Limb (tissue), 2 donors: ENCODE measurements around the gene SURF2.

Experiments
- DNase-seq, 2 donors: peaks; one replicate each; pipeline ENCODE4 v3.0.0-alpha.2; 2016; ENCODE audit errors: extremely low spot score in 2 of 2

SURF2 gene

DNA sequence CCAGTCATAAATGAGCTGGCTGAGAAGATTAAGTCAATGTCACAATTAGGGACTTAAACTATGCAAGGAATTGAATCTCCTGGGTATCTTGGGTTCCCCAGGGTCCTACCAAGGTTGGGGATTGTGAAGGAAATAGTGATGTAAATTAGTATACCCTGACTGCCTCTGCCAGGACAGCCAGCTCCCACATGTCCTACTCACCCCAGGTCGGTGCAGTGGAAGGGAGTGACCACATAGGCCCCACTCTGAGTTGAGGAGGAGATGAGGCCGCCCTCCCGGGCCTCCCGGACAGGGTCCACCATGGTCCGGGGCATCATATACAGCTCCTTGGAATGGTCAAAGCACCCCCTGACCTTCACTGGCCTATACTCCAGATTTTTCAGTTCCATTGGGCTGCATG is 2.8 kb upstream of the SURF2 start:
- DNase-seq: no peak

DNA sequence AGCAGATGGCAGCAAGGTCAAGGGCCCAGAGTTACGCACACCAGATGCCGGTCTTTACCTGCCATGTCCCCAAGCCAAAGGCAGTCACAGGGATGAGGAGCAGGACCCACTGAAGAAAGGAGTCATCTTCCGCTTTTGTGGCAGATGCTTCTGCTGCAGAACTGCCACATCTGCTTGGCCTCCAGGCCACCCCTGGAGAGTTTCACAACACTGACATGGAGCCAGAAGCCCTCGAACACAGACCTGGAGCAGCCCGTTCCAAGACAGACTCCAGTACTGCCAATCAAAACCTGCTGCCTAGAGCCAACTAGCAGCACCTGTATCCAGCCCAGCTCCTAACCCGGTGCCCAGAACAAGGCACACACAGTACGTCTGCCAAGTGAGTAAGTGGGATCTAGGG is 1.6 kb upstream of the SURF2 start:
- DNase-seq: no peak

DNA sequence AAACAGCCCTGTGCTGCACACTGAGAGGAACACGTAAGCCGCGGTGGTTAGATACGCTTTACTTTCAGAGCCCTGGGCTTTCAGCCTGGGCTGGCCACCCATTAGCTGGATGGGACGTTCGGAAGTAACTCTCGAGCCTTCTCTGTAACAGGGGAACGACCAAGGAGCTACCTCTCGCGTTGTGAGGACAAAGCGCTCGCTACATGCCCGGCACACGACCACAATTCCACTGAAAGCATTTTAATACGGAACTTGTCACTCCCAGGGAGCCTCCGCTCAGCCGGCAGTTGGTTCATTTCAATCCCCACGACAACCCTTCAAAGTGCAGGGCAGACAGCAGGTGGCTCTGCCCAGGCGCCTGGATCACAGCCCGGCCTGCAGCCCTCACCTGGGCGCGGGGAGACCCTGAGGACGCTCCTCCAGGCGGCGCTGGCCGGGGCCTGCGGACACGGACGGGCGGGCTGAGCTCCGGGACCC is 431 bp upstream of the SURF2 start:
- DNase-seq: no peak

DNA sequence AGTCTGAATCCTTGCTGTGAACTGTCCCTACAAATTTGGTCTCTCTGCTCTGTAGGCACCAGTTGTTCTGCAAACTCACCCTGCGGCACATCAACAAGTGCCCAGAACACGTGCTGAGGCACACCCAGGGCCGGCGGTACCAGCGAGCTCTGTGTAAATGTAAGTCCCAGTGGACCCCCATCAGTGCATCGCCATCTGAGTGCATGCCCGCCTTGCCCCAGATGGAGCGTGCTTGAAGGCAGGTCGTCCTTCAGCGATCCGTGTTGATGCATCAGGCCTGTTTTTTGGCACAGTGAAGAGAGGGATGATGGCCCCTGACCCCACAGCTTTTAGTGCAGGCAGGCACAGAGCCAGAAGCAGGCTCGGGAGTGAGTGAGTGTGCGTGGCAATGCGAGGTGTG is 1.3 kb downstream of the SURF2 start:
- no peak for DNase-seq

DNA sequence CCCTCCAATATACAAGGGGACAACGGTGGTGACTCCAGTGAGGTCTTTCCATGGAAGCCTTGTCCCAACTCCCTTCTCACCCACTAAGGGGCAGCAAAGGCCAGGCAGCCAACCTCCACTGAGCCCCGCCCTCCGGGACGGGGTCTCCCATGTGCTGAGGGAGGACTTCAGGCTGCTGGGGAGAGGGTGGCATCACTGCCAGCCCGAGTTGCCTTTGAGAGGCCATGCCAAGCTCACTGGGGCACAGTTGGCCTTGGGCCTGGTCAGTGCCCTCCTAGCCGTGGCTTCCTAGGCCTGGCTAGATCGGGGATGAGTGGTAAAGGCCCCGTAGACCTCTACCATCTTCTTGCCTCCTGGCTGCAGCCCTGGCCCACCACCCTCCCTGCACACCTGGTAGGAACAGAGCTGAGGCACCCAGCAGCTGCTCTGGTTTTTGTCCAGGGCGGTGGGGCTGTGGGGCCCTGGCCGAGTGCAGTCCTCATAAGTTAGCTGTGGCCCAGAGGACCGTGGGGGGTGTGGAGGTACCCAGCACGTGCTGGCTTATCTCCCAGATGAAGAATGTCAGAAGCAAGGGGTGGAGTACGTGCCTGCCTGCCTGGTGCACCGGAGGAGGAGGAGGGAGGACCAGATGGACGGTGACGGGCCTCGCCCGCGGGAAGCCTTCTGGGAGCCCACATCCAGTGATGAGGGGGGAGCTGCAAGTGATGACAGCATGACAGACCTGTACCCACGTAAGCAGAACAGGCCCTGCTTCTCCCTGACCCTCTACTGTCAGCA is 3.2 kb downstream of the SURF2 start:
- no peak for DNase-seq

DNA sequence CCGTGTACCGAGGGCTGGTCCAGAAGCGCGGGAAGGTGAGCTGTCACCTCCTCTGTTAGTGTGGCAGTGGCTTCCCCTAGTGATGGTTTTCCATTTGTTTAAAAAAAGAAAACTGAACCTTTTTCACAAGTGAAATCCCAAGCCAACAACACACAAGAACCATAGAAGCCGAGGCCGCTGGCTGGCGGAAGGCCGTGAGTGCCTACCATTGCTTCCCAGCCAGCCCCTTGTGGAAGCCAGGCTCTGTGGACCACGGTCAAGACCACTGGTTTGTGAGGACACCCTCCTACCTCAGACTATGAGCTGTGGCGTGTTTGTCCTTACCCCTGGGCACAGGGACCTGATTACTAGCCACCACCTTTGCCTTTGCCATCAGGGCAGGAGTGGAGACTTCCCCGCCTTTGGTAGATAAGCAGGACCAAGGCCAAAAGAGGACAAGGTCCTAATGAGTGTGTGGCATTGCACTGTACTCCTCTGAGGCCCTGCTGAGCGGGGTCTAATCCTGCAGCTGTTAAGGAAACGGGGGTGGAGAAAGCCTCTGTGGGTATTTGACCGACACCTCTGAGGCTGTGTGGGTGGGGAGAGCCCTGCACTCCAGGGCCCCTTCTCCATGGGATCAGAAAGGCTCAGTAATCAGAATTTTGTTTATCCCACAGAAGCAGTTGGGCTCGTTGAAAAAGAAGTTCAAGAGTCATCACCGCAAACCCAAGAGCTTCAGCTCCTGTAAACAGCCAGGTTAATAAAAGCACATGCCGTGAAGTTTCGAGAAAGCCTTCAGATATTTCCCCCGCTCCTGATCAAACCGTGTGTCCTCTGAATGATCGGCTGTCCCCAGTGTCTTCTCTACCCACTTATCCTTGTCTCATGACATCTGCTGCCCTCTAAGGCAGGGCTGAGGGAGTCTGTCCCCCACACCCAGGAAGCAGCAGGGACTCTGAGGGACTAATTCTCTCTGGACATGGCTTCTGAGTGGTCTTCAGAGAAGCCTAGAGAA is 4.3 kb downstream of the SURF2 start:
- DNase-seq: no peak

DNA sequence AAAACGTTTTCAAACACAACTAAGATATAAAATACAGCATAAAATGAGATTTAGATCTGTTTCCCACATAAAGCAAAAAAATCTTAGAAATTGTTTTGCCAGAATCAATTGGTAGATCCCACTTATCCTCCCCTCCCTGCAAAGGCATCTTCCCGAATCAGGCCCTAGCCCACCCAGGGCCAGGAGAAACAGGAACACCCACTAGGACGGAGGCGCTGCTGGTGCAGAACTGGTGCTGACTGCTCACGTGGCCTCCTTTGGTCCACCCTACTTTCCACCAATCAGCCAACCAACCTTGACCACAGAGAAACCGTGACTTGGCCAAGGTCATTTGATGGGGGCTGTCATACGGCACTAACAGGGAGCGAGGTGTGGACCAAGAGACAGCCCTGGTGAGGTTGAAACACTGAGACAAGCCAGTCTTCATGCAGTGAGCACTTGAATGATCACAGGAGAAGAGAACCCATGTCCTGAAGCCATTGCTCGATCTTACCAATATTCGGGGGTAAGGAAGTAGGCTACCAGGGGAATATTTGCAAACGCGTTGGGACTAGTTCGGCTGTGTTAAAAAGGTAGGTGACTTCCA is 5.2 kb downstream of the SURF2 start:
- no peak for DNase-seq

DNA sequence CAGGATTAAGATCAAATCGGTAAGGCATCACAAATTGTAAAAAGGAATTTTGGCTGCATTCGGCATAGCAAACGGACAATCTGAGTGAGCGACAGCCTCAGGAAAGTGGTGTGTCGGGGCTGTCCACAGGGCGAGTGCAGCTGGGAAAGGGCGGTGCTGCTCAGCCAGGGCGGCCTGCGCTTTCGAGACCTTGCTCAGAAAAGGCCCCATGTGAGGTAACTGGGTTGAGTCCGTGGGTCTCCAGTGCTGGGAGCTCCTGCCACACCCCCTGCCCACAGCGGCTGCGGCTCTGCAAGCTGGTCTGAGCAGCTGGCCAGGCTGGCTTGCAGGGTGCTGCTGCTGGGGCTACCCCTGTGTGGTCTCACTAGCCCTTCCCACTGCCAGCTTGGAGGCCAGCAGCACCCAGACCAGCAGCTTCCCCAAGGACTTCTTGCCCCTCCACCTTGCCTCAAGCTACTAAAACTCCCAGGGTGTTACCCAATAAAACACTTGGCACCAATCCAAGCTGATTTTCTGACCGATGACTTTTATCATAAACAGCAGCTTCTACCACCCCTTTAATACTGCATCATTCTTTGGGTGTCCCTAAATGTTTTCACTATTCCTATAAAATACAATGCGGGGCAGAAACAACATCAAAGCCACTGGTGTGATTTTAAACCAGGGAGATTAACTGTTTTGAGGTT is 6.2 kb downstream of the SURF2 start:
- DNase-seq: no peak

DNA sequence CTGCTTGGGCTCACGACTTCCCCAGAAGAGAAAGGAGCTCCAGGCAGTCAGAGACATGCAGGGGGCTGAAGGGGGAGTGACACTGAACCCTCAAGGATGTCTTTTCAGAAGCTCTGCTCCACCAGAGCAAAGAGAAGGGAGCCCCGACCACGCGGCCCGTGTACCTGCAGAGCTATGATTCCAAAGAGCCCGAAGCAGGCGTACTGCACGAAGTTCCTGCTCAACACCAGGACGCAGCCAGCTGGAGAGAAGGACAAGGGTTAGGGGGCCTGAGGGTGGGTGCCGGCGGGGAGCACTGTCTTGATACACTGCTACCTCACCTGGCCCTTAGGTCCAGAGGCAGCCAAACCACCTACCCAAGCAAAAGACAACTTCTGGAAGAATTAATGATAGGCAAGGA is 10.1 kb downstream of the SURF2 start:
- DNase-seq: no peak

DNA sequence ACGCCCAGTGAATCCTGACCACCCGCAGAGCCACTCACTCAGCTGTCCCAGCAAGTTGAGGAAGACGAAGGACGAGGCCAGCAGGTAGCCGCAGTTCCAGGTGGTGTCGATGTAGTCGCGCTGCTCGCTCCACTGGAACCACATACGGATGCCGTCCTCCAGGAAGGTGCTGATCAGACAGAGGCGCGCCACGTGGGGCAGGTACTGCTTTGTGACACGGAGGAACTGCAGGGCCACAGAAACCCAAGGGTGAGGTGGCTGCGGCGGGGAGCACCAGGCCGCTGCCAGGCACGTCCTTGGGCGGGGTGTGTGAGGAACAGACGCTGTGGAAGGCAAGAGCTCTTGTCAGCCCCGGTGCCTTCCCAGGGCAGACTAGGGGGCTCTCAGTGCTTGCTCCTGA is 10.9 kb downstream of the SURF2 start:
- no peak for DNase-seq

DNA sequence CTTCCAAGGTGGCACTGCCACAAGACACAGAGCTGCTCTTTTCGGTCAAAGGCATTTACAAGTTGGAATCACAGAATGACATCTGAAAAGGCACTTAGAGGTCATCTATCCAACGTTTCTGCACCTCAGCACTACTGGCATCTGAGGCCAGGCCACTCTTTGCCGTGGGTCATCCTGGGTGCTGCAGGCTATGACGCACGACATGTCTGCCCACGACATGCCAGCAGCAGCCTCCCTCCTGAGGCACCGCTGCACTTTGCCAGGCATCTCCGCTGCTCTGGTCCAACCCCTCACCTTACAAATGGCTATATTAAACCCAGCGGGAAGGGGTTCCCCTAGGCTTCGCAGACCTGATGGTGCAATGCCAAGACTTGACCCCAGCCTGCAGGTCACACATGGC is 11.4 kb downstream of the SURF2 start:
- DNase-seq: no peak

DNA sequence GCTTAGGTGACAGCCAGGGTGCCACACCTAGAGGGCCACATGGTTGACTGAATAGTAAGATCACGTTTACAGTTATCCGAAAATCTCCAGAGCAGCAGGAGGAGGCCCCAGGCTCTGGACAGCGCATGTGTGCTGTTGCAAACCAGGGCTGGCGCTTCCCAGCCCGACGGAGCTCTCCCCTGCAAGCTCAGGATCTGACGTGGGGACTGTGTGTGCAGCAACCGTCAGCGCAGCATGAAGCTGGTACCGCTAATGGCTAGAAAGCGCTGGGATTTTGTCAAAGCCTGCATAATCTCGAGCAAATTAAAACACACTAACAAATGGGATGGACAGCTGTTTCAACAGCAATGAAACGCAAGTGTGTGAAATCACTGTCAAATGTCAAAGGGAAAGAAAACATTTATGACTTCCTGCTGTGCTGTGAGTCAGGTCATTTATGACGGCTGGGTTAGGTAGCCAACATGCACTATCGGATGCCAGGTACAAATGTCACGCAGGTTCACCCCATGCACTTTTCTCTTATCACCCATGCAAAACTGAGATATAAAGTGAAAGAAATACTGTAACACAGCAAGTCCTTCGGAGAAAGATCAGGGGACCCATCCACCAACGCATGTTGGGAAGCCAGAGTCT is 12.0 kb downstream of the SURF2 start:
- DNase-seq: no peak

DNA sequence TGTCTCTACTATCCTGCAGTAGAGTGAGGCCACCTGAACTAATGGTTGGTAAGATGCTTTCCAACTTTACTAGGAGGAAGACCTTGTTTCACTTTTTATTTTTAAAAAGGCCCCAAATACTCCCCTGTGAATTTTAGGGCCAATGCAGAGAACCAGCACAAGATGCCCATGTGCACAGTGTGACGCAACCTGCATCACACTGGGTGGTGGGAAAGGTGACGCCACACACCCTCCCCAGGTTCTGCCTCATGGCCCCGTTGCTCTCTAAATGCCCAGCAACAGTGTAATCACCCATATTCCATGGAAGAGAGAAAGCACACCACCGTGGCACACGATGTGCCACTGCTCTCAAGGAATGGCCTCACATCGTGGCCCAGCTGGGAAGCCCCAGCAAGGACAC is 13.1 kb downstream of the SURF2 start:
- no peak for DNase-seq

DNA sequence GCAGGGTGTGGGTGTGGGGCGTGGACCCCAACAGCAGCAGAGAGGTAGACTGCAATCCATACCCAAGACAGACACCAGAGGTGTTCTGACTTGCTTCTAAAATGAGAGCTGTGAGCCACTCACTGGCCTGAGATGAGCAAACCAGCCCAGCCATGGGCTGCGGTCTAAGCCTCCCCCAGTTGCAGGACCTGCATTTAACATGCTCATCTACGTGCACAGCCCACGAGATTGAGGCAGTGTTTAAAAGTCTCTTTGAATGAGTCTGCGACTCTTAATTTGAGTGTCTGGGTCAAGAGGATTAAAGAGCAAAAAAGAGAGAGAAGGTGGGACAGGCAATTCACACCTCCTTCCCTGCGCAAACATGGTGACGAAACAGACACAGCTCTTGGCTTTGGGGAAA is 13.6 kb downstream of the SURF2 start:
- no peak for DNase-seq

DNA sequence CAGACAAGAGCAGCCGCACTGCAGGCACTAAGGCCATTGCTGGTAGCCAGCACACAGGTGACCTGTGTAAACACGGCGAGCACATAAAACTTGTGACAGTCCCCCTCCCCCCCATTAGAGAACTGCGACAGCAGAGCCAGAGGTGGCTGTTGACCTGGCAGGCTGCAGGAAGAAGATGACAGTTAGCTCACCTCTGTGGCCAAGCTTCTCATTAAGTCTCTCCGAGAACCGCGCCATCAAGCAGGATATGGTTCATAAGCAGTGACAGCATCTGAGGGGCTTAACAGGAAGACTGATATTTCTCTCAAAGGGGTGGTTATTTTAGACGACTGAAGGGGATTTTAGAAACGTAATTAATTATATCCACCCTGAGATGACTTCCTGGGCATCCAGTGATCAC is 14.3 kb downstream of the SURF2 start:
- DNase-seq: no peak

DNA sequence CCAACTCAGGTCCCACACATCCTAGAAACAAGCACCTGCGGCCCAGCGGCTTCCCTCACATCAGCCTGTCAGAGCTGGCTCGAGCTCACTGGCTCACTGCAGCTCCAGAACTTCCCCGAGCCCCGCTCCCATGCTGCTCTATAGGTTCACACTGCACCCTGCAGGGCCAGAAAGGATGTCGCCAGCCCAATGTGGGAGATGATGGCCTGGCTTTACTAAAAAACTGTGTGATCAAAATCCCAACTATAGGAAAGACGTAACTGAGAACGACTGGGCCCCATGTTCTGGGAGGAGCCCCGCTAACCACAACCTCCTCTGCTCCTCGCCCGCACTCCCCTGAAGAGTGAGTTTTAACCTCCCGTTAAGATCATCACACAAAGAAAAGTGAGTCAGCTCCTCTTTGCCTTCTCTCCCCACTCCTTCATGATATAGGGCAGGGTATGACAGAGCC is 14.9 kb downstream of the SURF2 start:
- DNase-seq: no peak

DNA sequence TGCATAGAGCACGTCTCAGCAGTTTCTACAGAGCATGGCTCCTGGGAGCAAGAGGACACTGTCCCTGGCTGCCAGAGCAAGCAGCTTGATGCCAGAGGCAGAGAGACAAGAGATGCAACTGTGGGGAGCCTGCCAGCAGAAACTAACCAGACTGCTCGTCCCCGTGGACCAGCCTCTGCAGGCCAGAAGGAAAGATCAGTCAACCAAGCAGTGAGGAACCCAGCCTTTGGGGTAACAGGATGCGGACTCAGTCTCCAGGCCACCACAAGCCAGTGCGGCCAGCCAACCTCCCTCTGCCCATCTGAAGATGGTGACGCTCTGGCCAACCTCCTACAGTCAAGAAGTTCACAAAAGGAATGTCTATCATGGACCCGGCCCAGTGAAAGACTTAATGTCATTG is 15.8 kb downstream of the SURF2 start:
- DNase-seq: no peak

DNA sequence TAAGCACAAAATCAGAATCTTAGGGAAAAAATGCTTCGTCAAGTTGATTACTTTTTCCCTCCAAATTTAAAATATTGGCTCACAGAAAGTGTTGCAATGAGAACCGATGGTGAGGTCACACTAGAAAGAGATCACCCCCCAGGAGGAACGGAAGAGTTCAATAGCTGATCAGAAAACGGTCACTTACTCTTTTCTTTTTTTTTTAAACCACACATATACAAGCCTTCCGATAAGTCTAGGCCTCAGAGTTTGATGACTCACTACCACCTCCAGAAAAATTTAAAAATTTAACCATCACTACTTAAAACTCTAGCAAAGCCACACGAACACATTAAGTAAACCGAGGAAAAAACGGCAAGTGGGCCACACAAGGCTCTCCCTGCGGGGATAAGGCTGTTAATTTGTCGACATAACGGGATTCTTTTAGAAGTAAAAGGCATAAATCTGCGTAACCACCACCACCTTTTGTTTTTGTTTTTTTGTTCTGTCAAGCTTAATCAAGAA is 18.3 kb downstream of the SURF2 start:
- no peak for DNase-seq

DNA sequence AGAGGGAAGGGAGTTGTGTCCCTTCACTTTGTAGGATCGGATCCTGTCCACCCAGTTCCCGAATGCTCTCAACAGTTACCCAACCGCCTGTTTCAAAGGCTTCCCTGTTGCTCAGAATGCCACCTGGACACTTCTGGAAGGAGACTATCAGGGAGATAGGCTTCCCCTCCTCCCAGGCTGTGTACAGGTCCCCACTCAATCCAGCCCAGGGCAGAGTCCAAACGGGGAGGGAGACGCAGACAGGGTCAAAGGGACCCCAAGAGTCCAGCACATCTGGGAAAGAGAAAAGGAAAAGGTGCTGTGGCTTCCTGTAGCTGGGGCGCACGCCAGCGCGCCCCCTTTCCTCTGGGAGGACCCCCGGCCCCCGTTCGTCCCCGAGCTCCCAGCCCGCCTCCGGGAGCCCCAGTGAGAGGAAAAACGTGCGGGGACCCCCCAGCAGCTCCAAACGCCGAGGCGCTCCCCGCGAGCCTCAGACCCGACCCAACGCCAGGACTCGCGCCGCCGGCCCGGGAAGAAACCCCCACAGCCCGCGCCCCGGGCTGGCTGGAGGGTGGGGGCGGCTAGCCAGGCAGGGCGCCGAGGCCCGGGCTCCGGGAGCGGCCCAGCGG is 18.9 kb downstream of the SURF2 start:
- DNase-seq: peak in 1 of 2 donors; percentile 7
